GM19467 (cell line): ENCODE data around the gene CYFIP1.
"Not testable (repeated sequence)": the region's sequence is repeated elsewhere in the genome, so short reads cannot be mapped to it uniquely, and the experiment has no call there.

Experiments
- ATAC-seq: cut with Tn5 transposase; IDR thresholded peaks from one replicate; pipeline ENCODE4 v1.9.1; 2021; ENCODE audit warnings: mild to moderate bottlenecking, moderate library complexity; ENCODE audit not compliant: unreplicated experiment

The CYFIP1 gene

GRCh38 chr15:22980189-22981050, at the start of gene CYFIP1:
TSS of gene CYFIP1 (minus strand) at chr15:22980368. CDS start at chr15:22947285, 33,083 bp downstream.
- ATAC-seq = peak; percentile 45

DNA sequence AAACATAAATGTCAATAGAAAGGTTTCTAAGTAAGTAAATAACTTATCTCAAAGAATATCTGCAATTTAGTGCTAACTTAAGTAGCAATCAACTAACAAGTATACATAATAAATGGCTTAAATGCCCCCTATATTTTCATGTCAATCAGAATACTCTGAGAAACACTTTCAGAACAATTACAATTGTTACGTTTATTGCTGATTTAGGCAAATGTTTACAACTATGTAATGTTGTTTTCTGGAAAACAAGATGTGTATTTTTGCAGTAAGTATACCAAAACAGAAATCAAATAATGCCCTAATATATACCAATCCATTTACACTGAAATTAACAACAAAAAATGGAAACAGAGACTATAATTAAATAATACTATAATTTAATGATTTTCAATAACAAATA, 46.0 kb upstream of the CYFIP1 start:
- no peak for ATAC-seq

GRCh38 chr15:23022156-23022555, 42.0 kb upstream of the CYFIP1 start:
- no peak for ATAC-seq

- ATAC-seq = no peak
These were observed 34.3 kb upstream of the CYFIP1 start for GRCh38 chr15:23014394-23015000.

- no peak for ATAC-seq
These were observed 33.5 kb upstream of the CYFIP1 start for GRCh38 chr15:23013681-23014080.

- not testable (repeated sequence) for ATAC-seq
These were observed 32.4 kb upstream of the CYFIP1 start for GRCh38 chr15:23012616-23013015.

GRCh38 chr15:23003736-23004135, 23.6 kb upstream of the CYFIP1 start:
- no peak for ATAC-seq

DNA sequence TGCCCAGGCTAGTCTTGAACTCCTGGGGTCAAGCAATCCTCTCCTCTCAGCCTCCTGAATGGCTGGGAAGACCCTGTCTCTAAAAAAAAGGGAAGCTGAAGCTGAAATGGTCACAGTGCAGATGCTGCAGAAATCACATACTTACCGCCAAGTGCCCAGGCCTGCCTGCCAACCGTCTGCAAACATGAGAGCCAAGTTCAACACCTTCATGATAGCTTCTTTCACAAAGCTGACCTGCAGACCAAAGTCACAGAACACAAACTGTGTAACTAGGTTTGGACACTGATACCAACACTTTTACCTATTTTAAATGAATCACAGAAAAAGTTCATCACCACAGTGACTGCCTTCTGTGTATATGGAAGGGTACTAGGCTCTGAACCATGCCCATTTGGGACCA, 22.8 kb upstream of the CYFIP1 start:
- no peak for ATAC-seq

GRCh38 chr15:22995795-22996194, 15.6 kb upstream of the CYFIP1 start:
- ATAC-seq = no peak

DNA sequence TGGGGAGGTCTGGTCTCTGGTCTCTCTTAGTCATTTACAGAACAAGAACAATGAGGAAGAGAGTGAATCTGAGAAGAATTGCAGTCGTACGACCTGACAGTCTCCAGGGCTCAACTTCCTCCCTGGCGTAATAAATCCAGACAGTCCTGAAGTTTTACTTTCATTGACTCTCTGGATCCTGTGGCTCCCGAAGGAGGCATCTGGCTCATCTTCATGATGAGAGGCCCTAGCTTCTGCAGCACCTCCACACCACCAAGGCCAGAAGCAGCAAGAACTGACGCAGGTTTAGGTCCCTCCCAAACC, 11.8 kb upstream of the CYFIP1 start:
- no peak for ATAC-seq

- ATAC-seq = no peak
These were observed 9.7 kb upstream of the CYFIP1 start for GRCh38 chr15:22989576-22990477.

- no peak for ATAC-seq
These were observed 8.6 kb upstream of the CYFIP1 start for GRCh38 chr15:22988811-22989210.

DNA sequence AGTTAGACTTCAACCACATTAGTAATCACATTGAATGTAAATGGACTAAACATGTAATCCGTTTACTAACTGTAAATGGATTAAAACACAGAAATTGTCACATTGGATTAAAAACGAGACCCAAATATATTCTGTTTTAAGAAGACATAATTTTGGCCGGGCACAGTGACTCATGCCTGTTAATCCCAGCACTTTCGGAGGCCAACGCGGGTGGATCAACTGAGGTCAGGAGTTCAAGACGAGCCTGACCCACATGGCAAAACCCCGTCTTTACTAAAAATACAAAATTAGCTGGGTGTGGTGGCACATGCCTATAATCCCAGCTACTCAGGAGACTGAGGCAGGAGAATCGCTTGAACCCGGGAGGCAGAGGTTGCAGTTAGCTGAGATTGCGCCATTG, 1.8 kb upstream of the CYFIP1 start:
- ATAC-seq = not testable (repeated sequence)

DNA sequence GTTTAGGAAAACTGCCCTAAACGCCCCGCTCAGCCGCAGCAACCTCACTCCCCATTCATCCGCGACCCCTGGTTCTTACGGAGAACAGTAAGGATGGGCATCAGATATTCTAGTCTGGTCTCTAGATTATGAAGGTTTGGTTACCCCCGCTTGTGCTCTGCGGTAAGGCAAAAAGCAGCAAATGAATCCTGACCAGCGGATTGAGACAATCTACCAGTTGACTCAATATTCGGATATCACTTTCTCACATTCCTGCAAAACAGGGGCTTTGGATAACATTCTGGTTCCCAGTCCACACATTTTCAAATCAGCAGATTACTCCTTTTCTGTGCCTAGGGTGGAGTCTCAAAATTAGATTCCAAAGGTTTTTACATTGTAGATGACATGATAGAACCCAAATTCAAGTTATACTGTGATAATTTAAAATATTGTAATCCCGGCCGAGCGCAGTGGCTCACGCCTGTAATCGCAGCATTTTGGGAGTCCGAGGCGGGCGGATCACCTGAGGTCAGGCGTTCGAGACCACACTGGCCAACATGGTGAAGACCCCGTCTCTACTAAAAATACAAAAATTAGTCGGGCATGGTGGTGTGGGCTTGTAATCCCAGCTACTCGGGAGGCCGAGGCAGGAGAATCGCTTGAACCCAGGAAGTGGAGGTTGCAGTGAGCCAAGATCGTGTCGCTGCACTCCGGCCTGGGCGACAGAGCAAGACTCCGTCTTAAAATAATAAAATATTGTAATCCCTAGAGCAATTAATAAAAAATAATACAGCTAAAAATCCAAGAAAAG, 1.1 kb upstream of the CYFIP1 start:
- ATAC-seq = no peak

DNA sequence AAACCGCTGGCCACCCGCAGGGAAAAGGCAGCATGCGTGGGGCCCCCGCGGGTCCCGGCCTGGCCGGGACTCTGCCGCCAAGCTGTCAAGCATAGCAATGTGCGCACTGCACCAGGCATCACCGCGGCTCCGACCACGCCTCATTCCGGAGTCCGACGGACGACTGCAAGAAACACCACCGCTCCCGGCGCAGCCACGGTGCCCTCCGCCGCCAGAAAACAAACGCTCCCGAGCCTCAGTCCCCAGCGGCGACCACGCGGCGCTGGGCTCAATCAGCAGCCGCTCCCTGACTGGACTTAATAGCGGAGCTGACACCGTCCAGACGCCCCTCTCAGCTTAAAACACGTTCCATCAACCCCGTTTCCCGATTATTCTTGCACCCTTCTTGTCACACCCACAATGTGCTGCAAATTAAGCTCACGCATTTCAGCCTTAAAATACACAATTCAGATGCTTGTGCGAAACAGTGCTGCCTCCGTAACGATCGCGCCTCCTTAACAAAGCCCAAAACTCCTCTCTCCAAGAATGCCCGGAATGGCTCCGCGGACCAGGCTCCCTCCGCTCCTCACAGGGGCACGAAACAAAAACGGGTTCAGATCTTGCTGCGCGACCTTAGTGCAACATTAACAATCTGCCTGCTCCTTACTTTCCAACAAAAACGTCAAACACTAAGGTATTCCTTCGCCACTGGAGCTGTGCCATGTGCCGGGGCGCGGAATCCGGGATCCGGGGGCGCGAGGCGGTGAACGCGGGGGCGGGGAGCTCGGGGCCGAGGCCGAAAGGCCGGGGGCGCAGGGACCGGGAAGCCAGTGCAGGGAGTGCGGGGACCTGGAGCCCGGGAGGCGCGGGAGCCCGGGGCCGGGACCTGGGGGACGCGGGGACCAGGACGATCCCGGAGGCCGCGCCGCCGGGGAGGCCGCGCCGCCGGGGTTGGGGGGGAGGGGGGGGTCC, 655 bp downstream of the CYFIP1 start:
- peak; percentile 46 for ATAC-seq

DNA sequence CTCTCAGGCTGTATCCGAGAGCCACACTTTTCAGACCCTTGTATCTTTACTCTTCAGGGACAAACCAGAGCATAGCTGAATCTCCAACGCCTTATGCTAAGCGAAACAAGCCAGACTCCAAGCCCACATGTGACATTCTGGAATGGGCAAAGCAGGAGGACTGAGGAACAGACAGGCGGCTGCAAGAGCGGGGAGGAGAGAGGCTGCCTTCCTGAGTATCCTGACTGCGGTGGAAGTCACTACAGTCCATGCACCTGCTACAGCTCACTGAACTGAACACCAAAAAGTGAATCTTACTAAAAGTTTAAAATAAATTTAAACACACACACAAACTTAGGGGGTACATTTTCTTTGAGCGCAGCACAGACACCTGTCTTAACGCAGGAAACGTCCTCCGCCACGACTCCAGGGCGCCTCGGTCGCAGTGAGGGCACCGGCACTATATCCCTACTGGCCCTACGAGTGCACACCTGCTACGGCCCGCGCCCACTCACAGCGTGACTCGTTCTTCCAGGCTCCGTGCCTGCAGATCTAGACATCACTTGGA, 1.4 kb downstream of the CYFIP1 start:
- peak; percentile 27 for ATAC-seq

GRCh38 chr15:22974745-22975144, 5.4 kb downstream of the CYFIP1 start:
- ATAC-seq = no peak

GRCh38 chr15:22973987-22974386, 6.2 kb downstream of the CYFIP1 start:
- ATAC-seq = no peak

- ATAC-seq = peak; percentile 56
These were observed 6.9 kb downstream of the CYFIP1 start for GRCh38 chr15:22973286-22973685.
